Activated CD4-positive, alpha-beta T cell treated with anti-CD3 and anti-CD28 coated beads for 36 hours (primary cell): ENCODE results near the gene NAA11. TPM values are rescaled to one million over a fixed set of nuclear protein-coding genes. Genes with fewer than 3 reads are reported as not detected.

ENCODE experiments used
- ATAC-seq: fragments of 200-7000 bp; cut with Tn5 transposase; one replicate; pipeline ENCODE4 v1.10.0; 2021; ENCODE audit warnings: mild to moderate bottlenecking, moderate library complexity
- CTCF ChIA-PET: fragments of 350-600 bp; sonication (Branson Sonifier 250); formaldehyde crosslinking; loops from one replicate; lab custom pipeline; 2021; ENCODE audit warnings: antibody characterized with exemption; lab: Charles Lee
- POLR2A ChIA-PET: fragments of 350-600 bp; sonication (Branson Sonifier 250); formaldehyde crosslinking; loops from one replicate; lab custom pipeline; 2021; ENCODE audit warnings: antibody characterized with exemption, inconsistent platforms; lab: Charles Lee
- DNase-seq: peaks from one replicate; pipeline ENCODE4 v3.0.0-alpha.2; 2020
- H3K27ac Mint-ChIP-seq: one replicate; pipeline ENCODE4 v1.8.0; 2021; ENCODE audit warnings: mixed read lengths
- H3K27me3 Mint-ChIP-seq: one replicate; pipeline ENCODE4 v1.8.0; 2021; ENCODE audit warnings: mixed read lengths
- H3K36me3 Mint-ChIP-seq: one replicate; pipeline ENCODE4 v1.8.0; 2021; ENCODE audit warnings: low read depth, mixed read lengths
- H3K4me1 Mint-ChIP-seq: one replicate; pipeline ENCODE4 v1.8.0; 2021; ENCODE audit warnings: mixed read lengths
- H3K4me3 Mint-ChIP-seq: one replicate; pipeline ENCODE4 v1.8.0; 2021; ENCODE audit warnings: mild to moderate bottlenecking, moderate library complexity, mixed read lengths
- H3K9me3 Mint-ChIP-seq: one replicate; pipeline ENCODE4 v1.8.0; 2021; ENCODE audit warnings: low read depth, mixed read lengths
- intact Hi-C, 2 experiments: fragments of 100-400 bp; cut with DNase I in 1 of 2; cut with micrococcal nuclease in 1 of 2; formaldehyde crosslinking; loops; one replicate each; pipeline versions ENCODE4 v1.14.2 to v1.15.1; 2022 to 2024; cut with DNase I, micrococcal nuclease
- total RNA-seq, 2 experiments: library from RNA; stranded (reverse); gene quantifications; one replicate each; pipeline ENCODE4 v1.2.3, GENCODE V29; 2021

The NAA11 gene
- total RNA-seq, 2 experiments from 2014 or later = not detected

- Mint-ChIP-seq H3K4me1 (no peaks in the 10 kb centered on the region), H3K36me3 (no peaks in the 10 kb centered on the region), H3K27ac (no peak overlapping the region), H3K9me3 (no peaks in the 10 kb centered on the region), H3K27me3 (no peaks in the 10 kb centered on the region), H3K4me3 (no peak overlapping the region)
- CTCF ChIA-PET = interaction anchor here (1.2 kb wide), 1 partner anchor 215 kb away, joined by 3 read pairs; no protein-coding TSS in a partner anchor
- POLR2A ChIA-PET = no interaction called here
- no peak for DNase-seq
- no peak for ATAC-seq
- intact Hi-C loops = no loop called here
Observed at GRCh38 chr4:79308137-79308536, 17.7 kb downstream of the NAA11 start.

- Mint-ChIP-seq H3K4me3 (no peak overlapping the region), H3K4me1 (no peaks in the 10 kb centered on the region), H3K36me3 (no peaks in the 10 kb centered on the region), H3K9me3 (no peaks in the 10 kb centered on the region), H3K27me3 (no peaks in the 10 kb centered on the region), H3K27ac (no peak overlapping the region)
- intact Hi-C loops = no loop called here
- DNase-seq (no peak), ATAC-seq (no peak)
- ChIA-PET CTCF (no interaction called here), POLR2A (no interaction called here)
Observed at GRCh38 chr4:79306795-79307194, 19.1 kb downstream of the NAA11 start.

GRCh38 chr4:79300280-79300679 lies 25.6 kb downstream of the NAA11 start:
- Mint-ChIP-seq H3K36me3 (no peaks in the 10 kb centered on the region), H3K4me1 (no peaks in the 10 kb centered on the region), H3K27me3 (peaks cover 5% of the 10 kb centered on the region), H3K4me3 (no peak overlapping the region), H3K27ac (no peak overlapping the region), H3K9me3 (no peaks in the 10 kb centered on the region)
- intact Hi-C loops = no loop called here
- ChIA-PET CTCF (no interaction called here), POLR2A (no interaction called here)
- no peak for ATAC-seq
- no peak for DNase-seq

GRCh38 chr4:79298484-79298883 lies 27.4 kb downstream of the NAA11 start:
- POLR2A ChIA-PET = no interaction called here
- peaks cover 8% of the 10 kb centered on the region for H3K27me3 Mint-ChIP-seq
- no peak for DNase-seq
- ATAC-seq = no peak
- intact Hi-C loops = no loop called here
- no peaks in the 10 kb centered on the region for H3K9me3 Mint-ChIP-seq
- H3K27ac Mint-ChIP-seq = no peak overlapping the region
- no peaks in the 10 kb centered on the region for H3K36me3 Mint-ChIP-seq
- H3K4me1 Mint-ChIP-seq = no peaks in the 10 kb centered on the region
- no peak overlapping the region for H3K4me3 Mint-ChIP-seq
- CTCF ChIA-PET = no interaction called here

GRCh38 chr4:79298027-79298426 lies 27.8 kb downstream of the NAA11 start:
- Mint-ChIP-seq H3K4me3 (no peak overlapping the region), H3K4me1 (no peaks in the 10 kb centered on the region), H3K27me3 (peaks cover 8% of the 10 kb centered on the region), H3K9me3 (no peaks in the 10 kb centered on the region), H3K36me3 (no peaks in the 10 kb centered on the region), H3K27ac (no peak overlapping the region)
- ChIA-PET POLR2A (no interaction called here), CTCF (no interaction called here)
- no peak for ATAC-seq
- no peak for DNase-seq
- intact Hi-C loops = no loop called here

- no peak for ATAC-seq
- Mint-ChIP-seq H3K4me1 (no peaks in the 10 kb centered on the region), H3K9me3 (no peaks in the 10 kb centered on the region), H3K4me3 (no peak overlapping the region), H3K36me3 (no peaks in the 10 kb centered on the region), H3K27ac (no peak overlapping the region), H3K27me3 (peaks cover 8% of the 10 kb centered on the region)
- ChIA-PET POLR2A (no interaction called here), CTCF (no interaction called here)
- intact Hi-C loops = no loop called here
- no peak for DNase-seq
Observed at GRCh38 chr4:79297479-79297878, 28.4 kb downstream of the NAA11 start.

- Mint-ChIP-seq H3K36me3 (no peaks in the 10 kb centered on the region), H3K27ac (no peak overlapping the region), H3K9me3 (no peaks in the 10 kb centered on the region), H3K4me1 (no peaks in the 10 kb centered on the region), H3K27me3 (peaks cover 8% of the 10 kb centered on the region), H3K4me3 (no peak overlapping the region)
- ChIA-PET POLR2A (no interaction called here), CTCF (no interaction called here)
- no peak for DNase-seq
- ATAC-seq = no peak
- intact Hi-C loops = no loop called here
Observed at GRCh38 chr4:79296768-79297428, 29.0 kb downstream of the NAA11 start.

GRCh38 chr4:79295086-79295485 lies 30.8 kb downstream of the NAA11 start:
- Mint-ChIP-seq H3K36me3 (no peaks in the 10 kb centered on the region), H3K4me1 (no peaks in the 10 kb centered on the region), H3K27ac (no peak overlapping the region), H3K27me3 (peaks cover 8% of the 10 kb centered on the region), H3K9me3 (no peaks in the 10 kb centered on the region), H3K4me3 (no peak overlapping the region)
- no peak for DNase-seq
- intact Hi-C loops = no loop called here
- ChIA-PET POLR2A (no interaction called here), CTCF (no interaction called here)
- ATAC-seq = no peak

GRCh38 chr4:79294064-79294463 lies 31.8 kb downstream of the NAA11 start:
- DNase-seq = no peak
- Mint-ChIP-seq H3K36me3 (no peaks in the 10 kb centered on the region), H3K4me3 (no peak overlapping the region), H3K27ac (no peak overlapping the region), H3K27me3 (peaks cover 8% of the 10 kb centered on the region), H3K9me3 (no peaks in the 10 kb centered on the region), H3K4me1 (no peaks in the 10 kb centered on the region)
- ChIA-PET CTCF (no interaction called here), POLR2A (no interaction called here)
- intact Hi-C loops = no loop called here
- no peak for ATAC-seq

GRCh38 chr4:79292008-79292407 lies 33.9 kb downstream of the NAA11 start:
- CTCF ChIA-PET = no interaction called here
- Mint-ChIP-seq H3K27me3 (peaks cover 8% of the 10 kb centered on the region), H3K9me3 (no peaks in the 10 kb centered on the region), H3K4me1 (no peaks in the 10 kb centered on the region), H3K36me3 (no peaks in the 10 kb centered on the region), H3K4me3 (no peak overlapping the region), H3K27ac (no peak overlapping the region)
- POLR2A ChIA-PET = no interaction called here
- DNase-seq (no peak), ATAC-seq (no peak)
- intact Hi-C loops = no loop called here

GRCh38 chr4:79290376-79290775 lies 35.5 kb downstream of the NAA11 start:
- ChIA-PET CTCF (no interaction called here), POLR2A (no interaction called here)
- Mint-ChIP-seq H3K27ac (no peak overlapping the region), H3K4me3 (no peak overlapping the region), H3K9me3 (no peaks in the 10 kb centered on the region), H3K4me1 (no peaks in the 10 kb centered on the region), H3K36me3 (no peaks in the 10 kb centered on the region), H3K27me3 (peaks cover 3% of the 10 kb centered on the region)
- intact Hi-C loops = no loop called here
- ATAC-seq (no peak), DNase-seq (no peak)

- POLR2A ChIA-PET = no interaction called here
- Mint-ChIP-seq H3K9me3 (no peaks in the 10 kb centered on the region), H3K4me3 (no peak overlapping the region), H3K27me3 (no peaks in the 10 kb centered on the region), H3K36me3 (no peaks in the 10 kb centered on the region), H3K27ac (no peak overlapping the region), H3K4me1 (no peaks in the 10 kb centered on the region)
- CTCF ChIA-PET = no interaction called here
- ATAC-seq = no peak
- intact Hi-C loops = no loop called here
- DNase-seq = no peak
Observed at GRCh38 chr4:79288185-79288584, 37.7 kb downstream of the NAA11 start.
